Activated naive CD8-positive, alpha-beta T cell treated with anti-CD3 and anti-CD28 coated beads, Interleukin-2, amount 50 U/mL, for 24 hours (primary cell): ENCODE measurements around the gene R3HDML.
A peak's percentile ranks its signal among the peaks of the same experiment; 100 is the strongest.

Experiments
- ATAC-seq: fragments of 150-1000 bp; cut with Tn5 transposase; one replicate; pipeline ENCODE4 v1.10.0; 2021
- DNase-seq: peaks from one replicate; pipeline ENCODE4 v3.0.0; 2021
- H3K27ac Mint-ChIP-seq: one replicate; pipeline ENCODE4 v1.8.0; 2021; ENCODE audit warnings: mild to moderate bottlenecking, mixed read lengths
- H3K27me3 Mint-ChIP-seq: one replicate; pipeline ENCODE4 v1.8.0; 2021; ENCODE audit warnings: mixed read lengths
- H3K36me3 Mint-ChIP-seq: one replicate; pipeline ENCODE4 v1.8.0; 2021; ENCODE audit warnings: low read depth, mixed read lengths
- H3K4me1 Mint-ChIP-seq: one replicate; pipeline ENCODE4 v1.8.0; 2021; ENCODE audit warnings: mixed read lengths
- H3K4me3 Mint-ChIP-seq: one replicate; pipeline ENCODE4 v1.8.0; 2021; ENCODE audit warnings: mild to moderate bottlenecking, moderate library complexity, mixed read lengths
- H3K9me3 Mint-ChIP-seq: one replicate; pipeline ENCODE4 v1.8.0; 2021; ENCODE audit warnings: mixed read lengths

The R3HDML gene

DNA sequence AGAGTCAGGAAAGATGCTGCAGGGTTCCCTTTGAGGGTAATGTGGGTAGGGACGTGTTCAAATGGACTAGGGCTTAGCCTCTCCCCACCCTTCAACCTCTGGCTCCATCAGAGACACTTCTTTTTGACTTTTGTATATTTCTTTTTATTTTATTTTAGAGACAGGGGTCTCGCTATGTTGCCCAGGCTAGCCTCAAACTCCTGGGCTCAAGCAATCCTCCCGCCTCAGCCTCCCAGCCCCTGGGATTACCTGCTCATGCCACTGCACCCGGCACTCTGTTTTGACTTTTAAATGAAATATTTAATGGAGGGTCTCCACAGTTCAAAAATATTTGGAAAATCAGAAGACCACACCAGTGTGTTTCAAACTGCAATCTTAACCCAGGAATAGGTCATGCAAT, 27.2 kb downstream of the R3HDML start:
- no peaks in the 10 kb centered on the region for H3K4me1 Mint-ChIP-seq
- no peak overlapping the region for H3K4me3 Mint-ChIP-seq
- ATAC-seq (no peak), DNase-seq (no peak)
- H3K27me3 Mint-ChIP-seq: peaks cover 5% of the 10 kb centered on the region
- H3K9me3 Mint-ChIP-seq: no peaks in the 10 kb centered on the region
- no peaks in the 10 kb centered on the region for H3K36me3 Mint-ChIP-seq
- no peak overlapping the region for H3K27ac Mint-ChIP-seq

DNA sequence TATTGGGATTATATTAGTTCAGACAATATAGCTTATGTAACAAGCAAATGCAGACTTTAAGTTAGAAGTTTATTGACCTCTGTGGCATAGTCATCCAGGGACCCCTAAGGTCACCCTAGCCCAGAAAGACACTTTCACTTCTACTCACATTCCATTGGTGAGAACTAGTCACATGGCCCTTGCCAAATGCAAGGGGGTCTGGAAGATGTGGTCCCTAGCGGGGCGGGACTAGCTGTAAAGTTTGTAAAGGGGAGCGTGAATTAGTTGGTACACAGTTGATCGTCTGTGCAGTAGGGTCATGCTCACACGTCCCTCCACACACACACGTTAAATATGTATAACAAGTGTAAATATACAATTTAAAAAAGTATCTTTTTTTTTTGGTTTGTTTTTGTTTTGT, 27.9 kb downstream of the R3HDML start:
- peaks cover 5% of the 10 kb centered on the region for H3K27me3 Mint-ChIP-seq
- no peak overlapping the region for H3K4me3 Mint-ChIP-seq
- H3K9me3 Mint-ChIP-seq: no peaks in the 10 kb centered on the region
- no peak overlapping the region for H3K27ac Mint-ChIP-seq
- no peaks in the 10 kb centered on the region for H3K4me1 Mint-ChIP-seq
- no peaks in the 10 kb centered on the region for H3K36me3 Mint-ChIP-seq
- DNase-seq (no peak), ATAC-seq (no peak)

- DNase-seq (no peak), ATAC-seq (no peak)
- H3K36me3 Mint-ChIP-seq: no peaks in the 10 kb centered on the region
- H3K4me1 Mint-ChIP-seq: no peaks in the 10 kb centered on the region
- no peaks in the 10 kb centered on the region for H3K9me3 Mint-ChIP-seq
- no peaks in the 10 kb centered on the region for H3K27me3 Mint-ChIP-seq
- H3K4me3 Mint-ChIP-seq: no peak overlapping the region
- H3K27ac Mint-ChIP-seq: no peak overlapping the region
Observed at GRCh38 chr20:44367746-44368145, 30.9 kb downstream of the R3HDML start.

- Mint-ChIP-seq H3K27ac (no peak overlapping the region), H3K36me3 (no peaks in the 10 kb centered on the region), H3K27me3 (peaks cover 3% of the 10 kb centered on the region), H3K4me3 (no peak overlapping the region), H3K4me1 (no peaks in the 10 kb centered on the region), H3K9me3 (no peaks in the 10 kb centered on the region)
- DNase-seq (no peak), ATAC-seq (no peak)
Observed at GRCh38 chr20:44370639-44371218, 33.9 kb downstream of the R3HDML start.

DNA sequence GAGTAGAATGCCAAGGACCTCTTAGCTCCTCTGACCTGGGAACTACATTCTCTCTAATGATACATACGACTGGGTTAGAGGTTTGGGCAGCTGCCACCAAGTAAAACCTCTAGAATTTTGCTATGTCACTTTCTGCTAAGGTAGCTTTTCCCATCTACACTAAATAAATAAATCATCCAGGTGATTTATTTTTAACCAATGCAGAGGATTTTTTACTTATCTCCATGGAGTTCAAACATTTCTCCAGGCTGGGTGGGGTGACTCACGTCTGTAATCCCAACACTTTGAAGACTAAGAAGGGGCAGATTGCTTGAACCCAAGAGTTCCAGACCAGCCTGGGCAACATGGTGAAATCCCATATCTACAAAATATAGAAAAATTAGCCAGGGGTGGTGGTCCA, 45.8 kb downstream of the R3HDML start:
- peaks cover 13% of the 10 kb centered on the region for H3K27me3 Mint-ChIP-seq
- H3K4me1 Mint-ChIP-seq: no peaks in the 10 kb centered on the region
- no peaks in the 10 kb centered on the region for H3K9me3 Mint-ChIP-seq
- ATAC-seq: no peak
- H3K36me3 Mint-ChIP-seq: no peaks in the 10 kb centered on the region
- no peak overlapping the region for H3K4me3 Mint-ChIP-seq
- H3K27ac Mint-ChIP-seq: no peak overlapping the region
- DNase-seq: no peak

DNA sequence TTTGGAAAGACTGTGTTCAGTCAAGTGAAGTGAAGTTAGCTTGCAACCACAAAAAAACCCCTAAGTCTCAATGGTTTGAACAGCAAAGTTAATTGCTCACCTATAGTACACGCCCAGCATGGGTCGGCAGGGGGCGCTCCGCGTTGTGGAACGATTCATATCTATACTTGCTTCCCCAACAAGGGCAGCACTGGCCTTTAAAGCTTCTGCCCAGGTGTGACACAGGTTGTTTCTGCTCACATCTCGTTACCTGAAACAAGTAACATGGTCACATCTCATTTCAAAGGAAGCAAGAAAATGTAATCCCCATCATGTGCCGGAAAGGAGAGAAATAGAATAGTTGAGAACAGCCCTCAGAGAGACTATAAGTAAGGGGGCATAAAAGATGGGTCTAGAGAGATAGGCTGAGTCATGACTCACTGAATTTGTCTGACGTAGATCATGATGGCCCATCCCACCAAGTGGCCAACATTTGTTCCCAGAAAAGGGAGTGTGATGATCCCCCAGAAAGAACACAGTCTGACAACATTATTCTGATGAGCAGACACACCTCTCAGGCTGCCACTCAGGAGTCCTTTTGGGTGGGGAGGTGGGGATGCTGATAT, 47.7 kb downstream of the R3HDML start:
- H3K4me3 Mint-ChIP-seq: no peak overlapping the region
- DNase-seq (peak; percentile 88), ATAC-seq (no peak)
- no peaks in the 10 kb centered on the region for H3K9me3 Mint-ChIP-seq
- H3K27ac Mint-ChIP-seq: no peak overlapping the region
- H3K27me3 Mint-ChIP-seq: peaks cover 14% of the 10 kb centered on the region
- H3K4me1 Mint-ChIP-seq: peaks cover 3% of the 10 kb centered on the region
- no peaks in the 10 kb centered on the region for H3K36me3 Mint-ChIP-seq

- H3K9me3 Mint-ChIP-seq: no peaks in the 10 kb centered on the region
- no peak overlapping the region for H3K4me3 Mint-ChIP-seq
- ATAC-seq (peak; percentile 92), DNase-seq (peak; percentile 82)
- H3K36me3 Mint-ChIP-seq: no peaks in the 10 kb centered on the region
- H3K27me3 Mint-ChIP-seq: peaks cover 10% of the 10 kb centered on the region
- no peak overlapping the region for H3K27ac Mint-ChIP-seq
- peaks cover 3% of the 10 kb centered on the region for H3K4me1 Mint-ChIP-seq
Observed at GRCh38 chr20:44388466-44389023, 51.7 kb downstream of the R3HDML start.

DNA sequence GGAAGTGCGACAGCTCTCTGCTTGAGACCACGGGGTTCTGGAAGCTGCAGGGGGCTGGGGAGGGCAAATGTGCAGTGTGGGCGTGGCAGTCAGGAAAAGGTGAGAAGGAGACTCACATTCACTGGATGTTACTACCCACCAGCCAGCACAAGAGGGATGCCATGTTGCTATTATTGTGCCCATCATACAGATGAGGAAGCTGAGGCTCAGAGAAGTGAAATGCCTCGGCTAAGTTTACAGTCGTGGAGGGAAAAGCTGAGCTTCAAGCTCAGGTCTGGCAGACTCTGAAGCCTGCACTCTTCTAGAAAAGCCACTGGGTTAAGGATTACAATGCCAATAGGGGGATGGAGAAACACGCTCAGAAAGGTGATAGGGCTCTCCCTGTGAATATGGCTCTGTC, 53.0 kb downstream of the R3HDML start:
- Mint-ChIP-seq H3K4me3 (no peak overlapping the region), H3K27ac (no peak overlapping the region), H3K9me3 (no peaks in the 10 kb centered on the region), H3K27me3 (peaks cover 10% of the 10 kb centered on the region), H3K36me3 (no peaks in the 10 kb centered on the region), H3K4me1 (peaks cover 3% of the 10 kb centered on the region)
- DNase-seq: no peak
- no peak for ATAC-seq

GRCh38 chr20:44390280-44390679, 53.4 kb downstream of the R3HDML start:
- H3K9me3 Mint-ChIP-seq: no peaks in the 10 kb centered on the region
- H3K4me1 Mint-ChIP-seq: peaks cover 3% of the 10 kb centered on the region
- H3K4me3 Mint-ChIP-seq: no peak overlapping the region
- DNase-seq (no peak), ATAC-seq (no peak)
- peaks cover 10% of the 10 kb centered on the region for H3K27me3 Mint-ChIP-seq
- no peak overlapping the region for H3K27ac Mint-ChIP-seq
- H3K36me3 Mint-ChIP-seq: no peaks in the 10 kb centered on the region

DNA sequence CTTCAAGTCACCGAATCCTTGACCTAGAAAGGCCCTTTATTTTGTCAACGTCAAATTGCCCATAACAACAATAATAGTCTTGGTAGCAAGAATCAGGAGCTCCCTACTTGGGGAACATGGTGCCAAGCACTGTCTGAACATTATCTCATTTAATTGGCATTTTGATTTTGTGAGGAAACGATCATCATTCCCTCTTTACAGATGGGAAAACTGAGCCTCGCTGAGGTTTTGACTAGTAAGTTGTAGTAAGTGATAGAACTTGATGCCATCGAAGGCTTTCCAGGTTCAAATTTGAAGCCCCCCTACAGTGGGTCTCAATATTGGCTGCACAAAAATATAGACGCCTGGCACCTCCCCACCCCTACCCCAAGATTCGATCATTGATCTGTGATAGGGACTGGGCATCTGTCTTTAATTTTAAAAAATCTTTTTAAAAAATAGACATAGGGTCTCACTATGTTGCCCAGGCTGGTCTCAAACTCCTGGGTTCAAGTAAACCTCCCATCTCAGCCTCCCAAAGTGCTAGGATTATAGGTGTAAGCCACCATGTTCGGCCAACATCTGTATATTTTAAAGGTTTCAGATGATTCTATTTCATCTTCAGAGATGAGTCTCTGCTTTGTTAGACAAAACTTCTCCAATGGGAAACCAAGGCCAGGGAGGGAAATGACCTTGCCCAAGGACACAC, 55.4 kb downstream of the R3HDML start:
- Mint-ChIP-seq H3K27me3 (peaks cover 10% of the 10 kb centered on the region), H3K4me3 (no peak overlapping the region), H3K27ac (no peak overlapping the region), H3K9me3 (no peaks in the 10 kb centered on the region), H3K4me1 (peaks cover 3% of the 10 kb centered on the region), H3K36me3 (no peaks in the 10 kb centered on the region)
- DNase-seq (no peak), ATAC-seq (no peak)

GRCh38 chr20:44392776-44393607, 56.1 kb downstream of the R3HDML start:
- Mint-ChIP-seq H3K27ac (no peak overlapping the region), H3K9me3 (no peaks in the 10 kb centered on the region), H3K4me3 (no peak overlapping the region), H3K36me3 (no peaks in the 10 kb centered on the region), H3K27me3 (peaks cover 7% of the 10 kb centered on the region), H3K4me1 (peaks cover 3% of the 10 kb centered on the region)
- DNase-seq: no peak
- ATAC-seq: no peak

DNA sequence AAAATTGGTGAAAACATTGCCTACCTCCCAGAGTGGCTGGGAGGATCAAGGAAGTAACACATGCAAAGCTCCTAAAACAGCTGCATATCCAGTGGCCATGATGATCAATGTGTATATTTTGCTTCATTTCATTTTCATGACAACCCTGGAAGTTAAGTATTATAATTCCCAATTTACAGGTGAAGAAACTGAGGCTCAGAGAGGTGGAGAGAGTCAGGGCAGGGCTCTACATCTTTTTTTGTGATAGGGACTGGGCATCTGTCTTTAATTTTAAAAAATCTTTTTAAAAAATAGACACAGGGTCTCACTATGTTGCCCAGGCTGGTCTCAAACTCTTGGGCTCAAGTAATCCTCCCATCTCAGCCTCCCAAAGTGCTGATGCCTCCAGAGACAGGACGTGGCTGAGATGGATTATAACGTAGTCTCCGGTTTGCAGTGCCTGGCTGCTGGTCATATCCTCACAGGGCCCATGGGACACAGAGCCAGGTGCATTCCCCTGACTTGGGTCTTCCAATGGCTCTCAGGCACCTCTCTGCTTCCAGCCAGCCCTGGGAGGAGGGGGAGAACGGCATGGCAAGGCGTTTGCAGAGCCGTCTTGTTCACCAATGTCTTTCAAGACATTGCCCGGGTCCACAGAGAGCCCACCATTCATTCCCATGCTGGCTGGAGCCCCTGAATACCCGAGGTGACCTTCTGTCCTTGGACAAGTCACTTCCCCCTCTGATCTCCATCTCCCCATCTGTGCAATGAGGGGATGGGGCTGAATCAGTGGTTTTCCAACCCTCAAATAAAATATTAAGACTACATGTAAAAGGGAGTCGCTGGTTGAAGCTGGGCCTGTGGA, 57.0 kb downstream of the R3HDML start:
- H3K9me3 Mint-ChIP-seq: no peaks in the 10 kb centered on the region
- peaks cover 5% of the 10 kb centered on the region for H3K27me3 Mint-ChIP-seq
- no peak overlapping the region for H3K27ac Mint-ChIP-seq
- peaks cover 1% of the 10 kb centered on the region for H3K4me1 Mint-ChIP-seq
- no peaks in the 10 kb centered on the region for H3K36me3 Mint-ChIP-seq
- ATAC-seq: no peak
- DNase-seq: no peak
- H3K4me3 Mint-ChIP-seq: no peak overlapping the region

- no peaks in the 10 kb centered on the region for H3K9me3 Mint-ChIP-seq
- no peak for DNase-seq
- no peak overlapping the region for H3K4me3 Mint-ChIP-seq
- peaks cover 4% of the 10 kb centered on the region for H3K27me3 Mint-ChIP-seq
- H3K27ac Mint-ChIP-seq: no peak overlapping the region
- no peak for ATAC-seq
- H3K36me3 Mint-ChIP-seq: no peaks in the 10 kb centered on the region
- no peaks in the 10 kb centered on the region for H3K4me1 Mint-ChIP-seq
Observed at GRCh38 chr20:44394452-44394701, 57.5 kb downstream of the R3HDML start.
